NCI-H1436 (cell line): Measurements from ENCODE around the gene CD300E.
"Not testable (repeated sequence)": the region's sequence is repeated elsewhere in the genome, so short reads cannot be mapped to it uniquely, and the experiment has no call there.

Experiments used
- DNase-seq: peaks from one replicate; lab custom pipeline; 2025; lab: John Stamatoyannopoulos, UW

CD300E gene, protein sequence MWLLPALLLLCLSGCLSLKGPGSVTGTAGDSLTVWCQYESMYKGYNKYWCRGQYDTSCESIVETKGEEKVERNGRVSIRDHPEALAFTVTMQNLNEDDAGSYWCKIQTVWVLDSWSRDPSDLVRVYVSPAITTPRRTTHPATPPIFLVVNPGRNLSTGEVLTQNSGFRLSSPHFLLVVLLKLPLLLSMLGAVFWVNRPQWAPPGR

DNA sequence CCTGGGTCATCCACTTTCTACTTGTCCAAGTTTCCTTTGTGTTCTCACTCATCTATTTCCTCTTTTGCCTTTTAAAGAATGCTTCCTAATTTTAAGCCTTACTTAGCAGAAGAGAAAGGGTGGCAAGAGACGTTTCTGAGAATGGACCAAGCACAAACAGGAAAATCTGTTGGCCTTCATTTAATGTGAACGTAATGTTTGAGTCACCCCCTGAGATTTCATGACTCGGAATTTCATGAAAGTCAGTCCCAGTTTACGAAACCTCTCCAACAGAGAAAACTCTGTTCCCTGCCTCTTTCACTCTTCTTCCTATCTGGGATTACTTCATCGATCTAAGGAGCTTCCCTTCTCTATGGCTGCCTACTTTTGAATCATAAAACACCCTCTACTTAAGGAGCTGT, at the start of gene CD300E:
Gene CD300E (minus strand): TSS at position 46 of the 401 bp plus-strand sequence. CDS start 117 bp downstream, outside the sequence.
- DNase-seq, result no peak

DNA sequence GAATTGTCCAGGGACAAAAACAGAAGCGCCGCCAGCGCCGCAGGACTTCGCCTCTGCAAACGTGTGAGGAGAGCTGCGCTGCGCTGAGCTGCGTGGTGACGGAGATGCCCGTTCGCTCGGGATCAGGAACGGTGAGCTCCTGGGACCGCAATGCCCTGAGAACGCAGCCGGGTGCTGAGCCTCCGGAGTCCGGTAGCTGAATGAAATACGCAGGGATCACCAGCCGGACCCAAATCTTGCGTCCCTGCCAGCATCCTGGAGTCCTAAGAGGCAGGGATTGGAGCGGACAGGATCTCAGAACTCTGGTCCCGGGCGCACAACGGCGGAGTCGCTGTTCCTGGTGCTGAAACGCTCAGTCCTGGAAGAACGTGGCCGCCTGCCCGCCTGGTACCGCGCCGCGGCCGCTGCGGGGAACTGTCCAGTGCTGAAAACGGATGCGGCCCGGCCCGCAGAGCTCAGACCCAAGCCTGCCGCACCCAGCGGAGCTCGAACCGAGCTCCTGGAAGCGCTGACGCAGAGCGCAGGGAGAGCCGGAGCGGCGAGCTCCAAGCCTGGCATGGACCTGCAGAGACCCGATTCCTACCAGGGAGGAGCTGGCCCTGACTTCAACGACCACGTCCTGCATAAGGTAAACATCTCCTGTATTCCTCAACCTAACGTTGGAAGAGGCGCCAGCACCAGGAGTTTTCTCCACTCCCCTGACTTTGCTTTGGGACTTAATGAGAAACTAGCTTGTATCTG, 47.7 kb upstream of the CD300E start:
- DNase-seq, result no peak

DNA sequence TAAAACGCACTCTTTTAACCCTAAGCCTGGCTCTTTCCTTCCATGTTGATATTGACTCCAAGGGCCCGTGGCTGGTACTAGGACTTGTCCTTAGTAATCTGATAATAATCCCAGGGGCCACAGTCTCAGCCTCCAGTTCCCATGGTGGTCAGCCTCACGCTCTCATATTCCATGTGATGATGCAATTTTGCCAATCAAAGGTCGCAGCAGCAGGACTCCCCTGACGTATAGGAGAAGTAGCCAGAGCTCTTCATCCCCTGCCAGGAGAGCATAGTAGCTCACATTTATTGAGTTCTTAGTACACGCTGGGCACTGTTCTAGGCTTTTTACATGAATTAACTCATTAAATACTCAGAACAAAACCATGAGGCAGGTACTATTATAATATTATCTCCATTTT, 46.8 kb upstream of the CD300E start:
- no peak for DNase-seq

DNA sequence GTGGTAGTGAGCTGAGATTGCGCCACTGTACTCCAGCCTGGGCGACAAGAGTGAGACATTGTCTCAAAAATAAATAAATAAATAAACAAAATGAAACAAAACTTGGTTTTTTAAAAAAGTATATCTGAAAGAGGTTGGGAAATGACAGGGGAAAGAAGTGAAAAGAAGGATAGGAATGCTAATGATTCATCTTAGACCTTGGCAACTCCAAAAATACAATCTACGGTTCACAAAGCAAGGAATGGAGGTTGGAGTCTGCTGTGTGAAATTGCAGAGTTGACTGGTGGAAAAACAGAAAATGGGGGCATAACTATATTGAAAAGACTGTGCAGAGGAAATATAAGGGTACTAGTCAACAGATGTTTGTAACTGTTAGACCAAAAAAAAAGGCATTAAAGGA, 40.0 kb upstream of the CD300E start:
- no peak for DNase-seq

DNA sequence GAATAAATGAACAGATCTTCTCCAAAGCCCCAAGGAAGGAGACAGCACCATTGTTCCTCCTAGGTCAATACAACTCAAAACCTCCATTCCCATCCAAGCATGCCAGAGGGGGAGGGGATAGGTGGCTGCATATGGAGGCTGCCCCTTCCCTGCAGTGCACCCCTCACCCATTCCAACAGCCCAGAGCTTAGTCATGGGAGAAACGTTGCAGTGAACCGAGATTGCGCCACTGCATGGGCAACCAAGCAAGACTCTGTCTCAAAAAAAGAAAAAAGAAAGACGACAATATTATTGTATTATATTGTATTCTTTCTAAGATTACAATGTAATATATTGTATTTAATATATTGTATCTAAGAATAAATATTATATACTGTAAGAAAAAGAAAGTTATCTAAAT, 36.4 kb upstream of the CD300E start:
- DNase-seq, result no peak

DNA sequence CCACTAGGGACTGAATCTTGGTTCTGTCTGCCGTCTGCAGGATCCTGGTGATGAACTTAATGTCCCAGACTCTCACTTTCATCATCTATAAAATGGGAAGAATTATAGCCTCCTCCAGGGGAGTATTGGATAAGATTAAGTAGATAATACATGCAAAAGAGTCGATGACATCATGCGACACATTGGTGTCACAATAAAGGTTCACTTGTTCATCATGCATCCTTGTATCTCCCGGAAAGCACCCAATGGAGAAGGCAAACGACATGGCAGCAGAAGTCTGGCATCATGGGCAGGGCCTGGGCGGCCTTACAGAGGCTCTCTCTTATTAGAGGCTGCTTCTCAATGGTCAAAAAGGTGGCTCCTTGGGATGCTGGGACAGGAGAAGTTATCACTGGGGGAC, 35.1 kb upstream of the CD300E start:
- DNase-seq, result no peak

DNA sequence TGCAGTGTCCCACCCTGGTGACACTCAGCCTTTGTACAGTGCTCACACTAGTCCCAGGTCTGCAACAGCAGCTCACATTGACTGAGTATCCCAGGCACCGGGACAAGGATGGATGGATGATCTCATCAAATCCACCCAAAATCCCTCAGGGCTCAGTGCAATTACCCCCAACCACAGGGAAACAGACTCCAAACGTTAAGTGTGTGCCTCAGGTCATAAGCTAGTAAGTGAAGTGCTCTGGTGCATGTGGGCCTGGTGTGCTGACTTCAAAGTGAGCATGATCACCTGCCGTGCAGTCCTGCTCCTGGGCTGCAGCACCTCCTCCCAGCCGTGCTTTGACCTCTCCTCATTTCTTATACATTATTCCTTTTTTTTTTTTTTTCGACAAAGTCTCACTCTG, 31.2 kb upstream of the CD300E start:
- DNase-seq, result no peak

DNA sequence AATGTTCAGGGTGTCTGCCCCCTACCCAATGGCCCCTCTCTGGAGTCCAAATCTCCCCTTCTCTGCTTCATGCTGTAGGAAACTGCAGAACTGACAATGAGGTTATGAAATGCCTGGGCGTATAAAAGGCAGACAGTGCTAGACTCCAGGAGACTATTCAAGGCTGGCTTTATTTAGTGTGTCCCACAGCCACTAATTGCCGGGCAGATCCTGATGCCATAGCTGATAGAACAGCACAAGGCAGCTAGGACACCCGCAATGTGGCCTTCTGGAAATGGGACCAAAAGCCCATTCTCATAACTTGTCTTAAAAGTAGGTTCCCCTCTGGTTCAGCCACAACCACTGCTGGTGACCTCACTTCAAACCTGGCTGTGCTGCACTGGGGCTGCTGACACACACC, 28.5 kb upstream of the CD300E start:
- DNase-seq, result no peak

DNA sequence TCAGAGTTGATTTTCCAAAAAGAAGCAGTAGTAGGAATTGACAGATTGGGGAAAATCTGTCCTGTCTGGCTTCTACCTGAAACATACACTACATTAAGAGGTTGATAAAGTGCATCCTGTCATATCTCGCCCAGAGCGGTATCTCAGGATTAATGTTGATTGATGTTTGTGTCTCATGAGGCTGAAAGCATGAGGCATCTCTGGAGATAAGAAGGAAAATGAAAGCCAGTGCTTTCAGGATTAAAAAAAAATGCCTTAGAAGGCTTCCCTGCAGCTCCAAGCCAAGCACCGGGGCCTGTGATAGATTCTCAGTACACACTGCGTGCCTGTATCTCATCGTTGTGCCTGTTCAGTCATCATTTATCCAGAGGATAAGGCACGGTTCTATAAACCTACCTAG, 26.4 kb upstream of the CD300E start:
- DNase-seq, result no peak

DNA sequence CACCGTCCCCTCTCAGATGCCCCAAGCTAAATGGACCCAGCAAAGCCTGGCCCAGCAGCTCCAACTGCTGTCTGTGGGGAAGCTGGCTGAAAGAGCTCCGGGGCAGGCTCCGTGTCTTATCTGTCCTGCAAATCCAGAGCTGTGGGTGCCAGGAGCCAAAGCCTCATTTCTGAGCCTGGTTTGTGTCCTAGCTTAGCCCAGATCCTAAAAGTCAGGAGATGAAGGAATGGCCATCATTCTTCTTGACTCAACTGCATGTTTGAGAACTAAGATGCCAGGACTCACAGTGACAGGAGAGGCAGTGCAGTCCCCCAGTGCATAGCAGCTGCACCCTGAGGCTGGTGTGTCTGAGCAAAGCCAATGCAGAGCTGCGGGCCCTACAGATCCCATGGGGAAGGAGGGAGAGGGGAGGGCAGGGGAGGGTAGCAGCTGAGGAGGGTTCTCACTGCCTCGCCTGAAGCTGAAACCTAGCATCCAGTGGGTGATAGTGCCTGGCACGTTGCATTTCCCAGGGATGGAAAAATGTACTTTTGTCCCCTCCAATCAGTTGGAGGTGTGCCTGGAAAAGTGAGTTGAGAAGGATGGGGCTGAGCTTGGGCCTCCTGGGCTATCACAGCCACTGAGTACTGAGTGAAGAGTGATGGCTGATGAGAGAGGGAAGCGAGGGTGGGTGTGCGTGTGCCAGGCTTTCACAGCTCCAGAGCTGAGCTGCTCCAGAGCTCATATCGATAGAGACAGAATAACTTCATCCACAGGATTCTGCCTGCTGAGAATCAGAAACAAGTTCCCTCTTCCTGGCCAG, 24.5 kb upstream of the CD300E start:
- no peak for DNase-seq

DNA sequence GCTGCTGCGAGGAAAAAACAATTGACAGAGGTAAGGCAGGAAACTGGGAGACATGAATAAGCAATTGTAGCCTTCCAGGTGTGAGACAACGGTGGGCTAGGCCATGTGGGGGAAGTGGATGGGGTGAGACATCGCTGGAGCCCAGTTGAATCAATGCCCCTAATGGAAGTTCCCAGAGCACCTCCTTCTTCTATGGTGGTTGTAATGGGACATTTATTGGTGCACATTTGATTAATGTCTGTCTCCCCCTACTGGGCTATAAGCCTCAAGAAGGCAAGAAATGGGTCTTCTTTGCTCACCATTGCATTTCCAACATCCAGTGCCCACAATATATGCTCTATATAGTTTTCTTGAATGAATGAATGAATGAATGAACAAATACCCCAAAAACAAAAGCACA, 22.7 kb upstream of the CD300E start:
- DNase-seq, result peak; percentile 36

DNA sequence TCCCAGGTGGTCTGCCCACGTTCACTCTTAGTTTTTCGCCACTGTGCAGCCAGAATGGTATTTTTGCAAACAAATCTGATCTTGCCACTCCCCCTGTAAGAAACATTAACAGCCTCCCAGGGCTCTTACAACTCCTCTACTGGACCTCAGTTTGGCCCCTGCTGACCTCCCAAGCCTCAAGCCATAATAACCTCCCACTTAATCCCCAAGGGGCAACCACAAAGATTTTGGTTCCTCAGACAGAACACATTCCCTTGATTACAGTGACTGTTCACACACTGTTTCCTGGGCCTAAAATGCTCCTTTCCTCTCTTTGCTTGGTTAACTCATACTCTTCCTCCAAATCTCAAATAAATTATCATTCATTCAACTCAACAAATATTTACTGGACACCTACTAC, 21.5 kb upstream of the CD300E start:
- no peak for DNase-seq

DNA sequence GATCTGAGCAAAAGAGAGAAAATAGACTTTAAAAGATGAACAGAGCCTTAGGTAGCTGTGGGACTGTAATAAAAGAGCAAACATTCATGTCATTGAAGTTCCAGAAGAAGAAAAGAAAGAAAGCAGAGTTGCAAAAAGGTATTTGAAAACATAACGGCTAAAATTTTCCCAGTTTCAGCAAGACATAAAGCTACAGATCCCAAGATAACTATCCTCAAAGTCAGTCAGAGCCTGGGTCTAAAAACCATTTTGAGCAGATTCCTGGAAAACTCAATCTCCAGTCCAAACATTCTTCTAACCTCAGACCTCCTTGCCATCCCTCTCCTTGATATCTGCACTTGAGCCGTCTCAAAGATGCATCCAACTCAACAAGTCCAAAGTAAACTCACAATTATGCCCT, 20.9 kb upstream of the CD300E start:
- no peak for DNase-seq

DNA sequence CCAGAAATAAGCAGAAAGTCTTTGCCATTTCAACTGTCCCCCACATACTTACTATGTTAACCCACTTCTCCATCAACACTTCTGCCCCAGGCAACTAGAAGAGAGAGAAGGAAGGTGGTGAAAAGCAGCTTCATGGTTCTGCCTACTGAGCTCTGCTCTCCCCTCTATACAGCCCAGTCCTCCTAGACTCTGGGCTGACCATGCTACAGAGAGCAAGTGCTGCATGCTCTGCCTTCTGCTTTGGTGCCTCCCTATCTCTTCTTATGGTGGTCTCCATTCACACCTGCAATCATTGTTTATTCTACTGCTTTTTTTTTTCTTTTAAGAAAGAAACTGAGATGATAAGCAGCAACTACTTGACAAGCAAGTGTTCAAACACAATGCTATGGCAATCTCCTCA, 20.3 kb upstream of the CD300E start:
- no peak for DNase-seq

DNA sequence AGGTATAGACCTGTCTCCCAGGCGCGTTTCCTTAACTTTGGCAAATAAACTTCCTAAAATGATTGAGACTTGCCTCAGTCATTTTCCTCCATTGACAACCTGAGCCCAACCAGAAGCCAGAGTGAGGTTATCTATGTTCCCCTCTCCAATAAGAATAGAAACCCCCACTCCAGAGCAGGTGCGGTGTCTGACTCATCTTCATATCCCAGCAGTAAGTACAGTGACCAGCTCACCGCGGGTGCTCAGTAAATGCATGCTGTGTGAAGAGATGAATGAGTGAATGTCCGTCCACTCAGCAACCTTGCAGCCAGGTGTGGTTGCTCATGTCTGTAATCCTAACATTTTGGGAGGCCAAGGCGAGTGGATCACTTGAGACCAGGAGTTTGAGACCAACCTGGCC, 19.5 kb upstream of the CD300E start:
- no peak for DNase-seq

DNA sequence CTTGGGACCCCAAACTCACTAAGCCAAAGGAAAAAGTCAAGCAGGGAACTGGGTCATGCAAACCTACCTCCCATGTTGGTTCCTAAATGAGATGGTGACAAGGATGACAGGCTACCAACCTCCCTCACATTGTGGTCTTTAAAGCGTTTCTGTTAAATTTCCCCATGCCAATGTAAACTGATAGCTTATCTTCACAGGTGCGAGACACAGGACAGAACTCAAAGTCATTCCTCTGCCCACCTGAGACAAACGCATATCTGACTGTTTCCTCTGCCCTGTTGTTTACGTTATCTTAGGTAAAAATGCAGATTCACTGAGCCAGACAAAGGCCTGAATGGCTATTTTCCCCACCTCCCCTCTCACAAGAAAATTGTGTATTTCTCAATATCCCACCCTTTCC, 19.0 kb upstream of the CD300E start:
- no peak for DNase-seq

DNA sequence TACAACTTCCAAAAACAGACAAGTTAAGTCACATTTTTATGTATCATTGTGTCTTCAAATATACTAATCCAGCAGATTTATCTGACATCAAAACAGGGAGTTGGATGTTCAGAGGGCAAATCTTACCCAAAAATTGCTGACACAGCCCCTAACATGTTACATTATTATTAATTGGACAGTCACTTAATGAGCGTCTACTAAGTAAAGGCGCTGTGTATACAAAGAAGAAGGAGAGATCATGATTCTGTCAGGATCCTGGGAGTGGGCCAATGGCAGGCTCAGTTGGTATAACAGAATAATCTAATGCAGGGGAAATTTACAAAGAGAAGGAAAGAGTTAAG, 18.4 kb upstream of the CD300E start:
- no peak for DNase-seq

DNA sequence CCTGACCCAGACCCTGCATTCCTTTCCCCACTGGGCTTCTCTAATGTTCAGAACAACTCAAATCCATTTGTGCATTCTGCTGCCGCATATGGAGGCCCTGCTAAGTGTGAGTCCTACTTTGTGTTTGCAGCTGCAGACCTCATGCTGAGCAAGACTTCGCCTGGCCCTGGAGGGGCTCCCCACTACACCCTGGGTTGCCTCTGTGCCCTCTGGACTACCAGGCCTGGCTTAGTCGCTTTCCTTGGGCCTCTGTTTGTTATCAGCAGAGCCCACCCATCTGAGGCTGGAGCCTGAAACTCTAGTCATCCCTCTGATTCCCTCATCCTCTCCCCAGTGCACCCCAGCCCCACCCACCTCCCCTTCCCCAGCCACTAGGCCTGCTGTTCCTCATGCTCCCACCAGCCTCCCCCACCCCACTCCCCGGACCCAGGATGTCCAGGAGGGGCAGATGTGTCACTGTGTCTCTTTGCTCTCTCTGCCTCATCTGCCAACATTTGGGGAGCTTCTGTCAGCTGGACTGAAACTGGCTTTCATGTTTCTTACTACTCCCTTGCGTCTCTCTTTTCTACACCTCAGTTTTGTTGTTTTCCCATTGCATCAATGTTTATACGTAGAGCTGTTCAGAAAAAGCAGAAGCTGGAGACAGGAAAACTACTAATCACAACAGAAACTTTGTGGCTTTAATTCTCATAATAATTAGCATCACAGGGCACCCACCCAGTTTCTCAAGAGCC, 17.9 kb upstream of the CD300E start:
- no peak for DNase-seq

DNA sequence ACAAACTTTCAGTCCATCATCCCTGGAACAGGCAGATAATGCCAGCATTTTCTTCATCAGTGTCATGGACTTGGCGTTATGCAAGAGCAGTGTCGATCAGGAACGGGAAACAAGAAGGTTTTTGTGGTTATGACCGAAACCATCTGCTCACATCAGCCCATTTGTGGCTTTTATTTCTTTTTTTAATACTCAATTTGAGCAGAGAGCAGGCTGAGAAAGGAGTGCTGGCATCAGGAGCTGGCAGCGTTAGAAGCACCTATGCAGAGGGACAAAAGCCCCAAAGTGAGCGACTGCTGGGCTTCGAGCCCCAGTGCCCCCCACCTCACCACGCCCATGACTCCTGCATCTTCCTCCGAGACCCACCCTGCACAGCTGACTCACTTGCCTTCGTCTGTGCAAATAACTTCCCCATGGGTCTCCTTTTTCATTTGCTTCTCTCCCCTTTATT, 16.2 kb upstream of the CD300E start:
- DNase-seq, result no peak

DNA sequence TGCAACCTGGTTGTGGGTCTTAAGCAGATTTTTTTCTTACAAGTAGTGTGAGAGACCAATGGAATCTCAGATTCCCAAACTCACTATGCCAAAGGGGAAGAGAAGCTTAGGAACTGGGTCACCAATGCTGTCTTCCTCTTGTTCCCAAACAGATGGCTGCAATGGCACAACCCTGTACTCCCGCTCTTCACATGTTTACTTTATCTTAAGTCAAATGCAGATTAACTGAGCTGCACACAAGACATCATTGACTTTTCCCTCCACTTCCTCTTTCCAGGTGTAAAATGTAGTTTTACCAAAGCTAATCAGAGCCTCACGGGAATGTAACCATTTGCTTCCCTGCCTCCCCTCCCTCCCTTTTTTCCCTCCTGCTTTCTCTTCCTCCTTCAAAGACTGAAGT, 14.4 kb upstream of the CD300E start:
- DNase-seq, result no peak

DNA sequence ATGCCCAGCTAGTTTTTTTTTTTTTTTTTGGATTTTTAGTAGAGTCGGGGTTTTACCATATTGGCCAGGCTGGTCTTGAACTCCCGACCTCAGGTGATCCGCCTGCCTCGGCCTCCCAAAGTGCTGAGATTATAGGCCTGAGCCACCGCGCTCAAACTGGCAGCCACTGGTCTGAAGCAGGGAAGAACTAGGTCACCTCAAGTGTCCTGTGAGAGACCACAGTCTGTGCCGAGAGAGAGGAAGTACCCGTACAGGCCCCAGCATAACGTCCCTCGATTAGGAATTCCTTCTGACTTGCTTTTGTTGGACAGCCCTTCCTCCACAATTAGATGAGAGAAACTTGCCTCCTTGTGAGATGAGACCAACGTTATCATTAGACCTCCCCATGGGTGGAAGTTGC, 13.7 kb upstream of the CD300E start:
- DNase-seq, result no peak

DNA sequence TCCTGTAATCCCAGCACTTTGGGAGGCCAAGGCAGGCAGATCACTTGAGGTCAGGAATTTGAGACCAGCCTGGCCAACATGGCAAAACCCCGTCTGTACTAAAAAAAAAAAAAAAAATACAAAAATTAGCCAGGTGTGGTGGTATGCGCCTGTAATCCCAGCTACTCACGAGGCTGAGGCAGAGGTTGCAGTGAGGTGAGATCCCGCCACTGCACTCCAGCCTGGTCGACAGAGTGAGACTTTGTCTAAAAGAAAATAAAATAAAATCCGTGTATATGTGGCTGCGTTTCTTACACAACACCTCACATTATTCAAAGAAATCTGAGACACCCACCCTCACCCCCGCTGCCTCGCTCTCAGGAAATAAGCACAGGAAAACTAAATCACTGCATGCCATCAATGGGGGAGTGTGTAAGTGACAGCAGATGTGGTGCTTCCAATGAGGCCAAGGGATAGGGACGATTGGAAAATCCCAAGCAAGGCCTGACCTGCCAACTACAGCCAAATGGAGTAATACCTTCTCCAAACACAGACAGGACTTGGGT, 13.1 kb upstream of the CD300E start:
- DNase-seq, result not testable (repeated sequence)
